ENCODE data around the gene APOL1. TPM values are rescaled to one million over a fixed set of nuclear protein-coding genes. Genes with fewer than 3 reads are reported as not detected.
A peak's percentile ranks its signal among the peaks of the same experiment; 100 is the strongest.

Gene APOL1
- total and polyA plus RNA-seq, 2 donors (not counting 3 experiments of a cell fraction or from before 2014, with no cell fraction given), result 8.2 to 14.1 TPM

DNA sequence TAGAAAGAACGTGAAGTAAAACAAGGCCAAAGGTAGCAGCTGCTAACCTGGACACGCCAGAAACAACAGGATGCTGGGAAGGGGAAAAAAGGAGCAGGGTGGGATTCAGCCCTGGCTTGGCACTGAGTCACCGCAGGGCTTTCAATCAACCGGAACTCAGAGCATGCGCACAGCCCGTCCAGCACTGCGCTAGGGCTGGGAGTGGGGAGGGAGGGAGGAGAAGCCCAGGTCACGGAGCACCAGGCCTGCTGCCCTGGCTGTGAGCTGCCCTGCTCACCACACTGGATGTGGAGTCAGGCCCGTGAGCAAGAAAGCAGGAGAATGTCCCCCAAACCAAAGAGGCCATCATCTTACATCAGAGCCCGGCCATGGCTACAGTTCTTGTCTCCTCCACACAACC, 51.5 kb downstream of the APOL1 start:
- no peak overlapping the region for H3K27ac ChIP-seq (ENCODE audit: insufficient read depth, low read depth, low read length)
- TF ChIP-seq FOS (IDR thresholded peaks at IDR 0.05; ENCODE audit: borderline replicate concordance, insufficient read depth, low read length), result no peak
- TF ChIP-seq, protein P1, sequence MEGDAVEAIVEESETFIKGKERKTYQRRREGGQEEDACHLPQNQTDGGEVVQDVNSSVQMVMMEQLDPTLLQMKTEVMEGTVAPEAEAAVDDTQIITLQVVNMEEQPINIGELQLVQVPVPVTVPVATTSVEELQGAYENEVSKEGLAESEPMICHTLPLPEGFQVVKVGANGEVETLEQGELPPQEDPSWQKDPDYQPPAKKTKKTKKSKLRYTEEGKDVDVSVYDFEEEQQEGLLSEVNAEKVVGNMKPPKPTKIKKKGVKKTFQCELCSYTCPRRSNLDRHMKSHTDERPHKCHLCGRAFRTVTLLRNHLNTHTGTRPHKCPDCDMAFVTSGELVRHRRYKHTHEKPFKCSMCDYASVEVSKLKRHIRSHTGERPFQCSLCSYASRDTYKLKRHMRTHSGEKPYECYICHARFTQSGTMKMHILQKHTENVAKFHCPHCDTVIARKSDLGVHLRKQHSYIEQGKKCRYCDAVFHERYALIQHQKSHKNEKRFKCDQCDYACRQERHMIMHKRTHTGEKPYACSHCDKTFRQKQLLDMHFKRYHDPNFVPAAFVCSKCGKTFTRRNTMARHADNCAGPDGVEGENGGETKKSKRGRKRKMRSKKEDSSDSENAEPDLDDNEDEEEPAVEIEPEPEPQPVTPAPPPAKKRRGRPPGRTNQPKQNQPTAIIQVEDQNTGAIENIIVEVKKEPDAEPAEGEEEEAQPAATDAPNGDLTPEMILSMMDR (IDR thresholded peaks at IDR 0.05; ENCODE audit: extremely low read depth in 1 of 2, insufficient read depth in 1 of 2, low read depth in 1 of 2, low read length in 2 of 2), result no peak
- TF ChIP-seq, protein P2, sequence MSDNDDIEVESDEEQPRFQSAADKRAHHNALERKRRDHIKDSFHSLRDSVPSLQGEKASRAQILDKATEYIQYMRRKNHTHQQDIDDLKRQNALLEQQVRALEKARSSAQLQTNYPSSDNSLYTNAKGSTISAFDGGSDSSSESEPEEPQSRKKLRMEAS (IDR thresholded peaks at IDR 0.05; ENCODE audit: insufficient read depth, insufficient read length), result no peak
- no peak for TF ChIP-seq MYC (IDR thresholded peaks at IDR 0.05; ENCODE audit: low read depth, low read length)
- TF ChIP-seq GATA2 (IDR thresholded peaks at IDR 0.05; ENCODE audit: insufficient read depth, insufficient read length, low read depth, low read length), result no peak
- no peak for TF ChIP-seq EZH2 (IDR thresholded peaks at IDR 0.05; ENCODE audit: borderline replicate concordance, low read depth, low read length, severe bottlenecking)
- TF ChIP-seq JUN (IDR thresholded peaks at IDR 0.05; ENCODE audit: borderline replicate concordance, insufficient read depth, insufficient read length, low read depth), result no peak
- TF ChIP-seq POLR2A (IDR thresholded peaks at IDR 0.05; ENCODE audit: low read depth, low read length), result no peak
- no peak for TF ChIP-seq POLR2AphosphoS5 (IDR thresholded peaks at IDR 0.05; ENCODE audit: insufficient read depth, low read depth, low read length)
- H3K9ac ChIP-seq (replicated peaks; ENCODE audit: extremely low read depth, insufficient read depth, low read length), result no peak overlapping the region
- H3K9me3 ChIP-seq (replicated peaks; ENCODE audit: control insufficient read depth, insufficient read depth, low read length), result no peaks in the 10 kb centered on the region
- ChIA-PET CTCF (interaction anchor here (1.9 to 3.1 kb wide), 2 partner anchors 166 to 182 kb away, joined by 7 to 10 read pairs; no protein-coding TSS in a partner anchor), POLR2A (no interaction called here)
- intact Hi-C loops (cut with micrococcal nuclease) (no loop called here), dilution Hi-C loops (cut with MboI; ENCODE audit: extremely low pct_ligation_motif_present, low sequenced_read_pairs) (no loop called here)
- H3K36me3 ChIP-seq (ENCODE audit: control insufficient read depth in 2 of 2, extremely low read depth in 1 of 2, insufficient read depth in 2 of 2, low read length in 2 of 2), result peaks cover 83 to 89% of the 10 kb centered on the region in 2 experiments
- no peak overlapping the region for H2AFZ ChIP-seq (ENCODE audit: low read depth, low read length)
- no peak overlapping the region for H3K4me2 ChIP-seq (ENCODE audit: insufficient read depth, low read length)
- peaks cover 10% of the 10 kb centered on the region for H3K4me1 ChIP-seq (ENCODE audit: control insufficient read depth, extremely low read depth, insufficient read depth, low read length)
- FAIRE-seq (peak; percentile 73), DNase-seq (ENCODE audit: low read depth, low spot score) (peak; percentile 64)
- H3K27me3 ChIP-seq (ENCODE audit: control insufficient read depth in 2 of 2, insufficient read depth in 2 of 2, low read length in 2 of 2), result no peaks in the 10 kb centered on the region
- H3K9me1 ChIP-seq (replicated peaks; ENCODE audit: control insufficient read depth, extremely low read depth, insufficient read depth, low read length), result no peaks in the 10 kb centered on the region
- no peak overlapping the region for H3K4me3 ChIP-seq (replicated peaks in 1 of 3; ENCODE audit: insufficient read depth in 1 of 3, low read depth in 1 of 3, low read length in 3 of 3)
- peaks cover 80% of the 10 kb centered on the region for H3K79me2 ChIP-seq (ENCODE audit: control insufficient read depth, insufficient read depth, low read length)
- BruUV-seq (replicated peaks), result no TSS peak
- no peaks in the 10 kb centered on the region for H4K20me1 ChIP-seq (replicated peaks; ENCODE audit: control insufficient read depth, extremely low read depth, insufficient read depth, low read length)
